ENCODE results near the gene HADHB. TPM values are rescaled to one million over a fixed set of nuclear protein-coding genes. Genes with fewer than 3 reads are reported as not detected.

Gene HADHB
- total and polyA plus RNA-seq, 2 of the 13 experiments (the other 11 are each of a cell fraction or from before 2014, with no cell fraction given), result 112 to 238 TPM

DNA sequence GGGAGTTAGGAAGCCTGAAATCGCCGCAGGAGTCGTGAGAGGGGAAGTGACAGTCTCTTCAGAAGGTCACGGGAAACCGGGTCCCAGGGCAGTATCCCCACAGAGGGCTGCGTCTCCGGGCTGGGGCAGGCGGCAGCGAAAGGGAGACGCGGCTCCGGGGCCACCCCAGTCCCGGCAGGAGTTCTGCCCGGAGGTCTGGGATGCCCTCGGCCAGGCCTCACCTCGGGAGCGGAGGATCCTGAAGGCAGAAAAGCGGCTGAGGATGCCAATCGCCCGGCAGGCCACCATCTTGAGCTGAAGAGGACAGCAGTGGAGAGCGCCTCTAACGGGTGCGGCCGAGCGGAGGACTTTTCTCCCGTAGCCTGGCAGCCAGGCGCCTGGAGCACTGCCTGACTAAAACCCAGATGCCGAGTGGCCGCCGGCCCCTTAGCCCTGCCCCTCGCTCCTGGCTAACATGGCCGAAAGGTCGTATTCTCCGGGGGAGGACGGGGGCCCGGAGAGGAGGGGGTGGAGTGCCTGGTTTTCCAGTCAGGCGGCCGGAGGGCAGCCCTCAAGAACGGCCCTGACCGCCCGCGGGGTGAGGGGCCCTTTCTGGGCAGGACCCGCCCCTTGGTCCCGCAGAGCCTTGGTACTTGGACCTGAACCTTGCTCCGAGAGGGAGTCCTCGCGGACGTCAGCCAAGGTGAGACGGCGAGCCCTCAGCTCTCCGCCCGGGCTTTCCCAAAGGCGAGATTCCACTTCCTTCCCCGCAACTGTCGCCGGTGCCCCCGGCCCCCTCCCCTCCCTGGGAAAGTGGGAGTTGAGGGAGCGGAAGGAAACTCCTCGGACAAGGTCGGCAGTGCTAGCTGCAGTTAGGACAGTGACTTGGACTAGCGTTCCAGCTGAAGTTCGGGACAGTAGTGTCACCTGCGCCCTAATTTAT, at the start of gene HADHB, which contains the start of gene HADHA (continued):
- TF ChIP-seq HNF1A (IDR thresholded peaks at IDR 0.05; ENCODE audit: low read depth) (peak; percentile 40; the same call in 1 of the 2 replicates), HNF1A (CRISPR knock-in tag; IDR thresholded peaks at IDR 0.05; ENCODE audit: borderline replicate concordance) (no peak; the same call in 1 of the 2 replicates), ZSCAN22 (CRISPR knock-in tag; IDR thresholded peaks at IDR 0.05) (no peak), ZBTB3 (CRISPR knock-in tag; IDR thresholded peaks at IDR 0.05; ENCODE audit: borderline replicate concordance, low read depth) (no peak), FOXA1 (IDR thresholded peaks at IDR 0.05) (no peak), FOXA1 (CRISPR knock-in tag; IDR thresholded peaks at IDR 0.05) (no peak), SAP130 (CRISPR knock-in tag; IDR thresholded peaks at IDR 0.05; ENCODE audit: low read depth) (peak; percentile 93), ZNF276 (CRISPR knock-in tag; IDR thresholded peaks at IDR 0.05; ENCODE audit: low read depth) (no peak), E2F2 (CRISPR knock-in tag; IDR thresholded peaks at IDR 0.05; ENCODE audit: borderline replicate concordance) (0 out of 2 replicates have a peak, but pooled peaks have one; percentile 63), SNAPC2 (CRISPR knock-in tag; IDR thresholded peaks at IDR 0.05) (no peak), ZBTB1 (CRISPR knock-in tag; IDR thresholded peaks at IDR 0.05; ENCODE audit: borderline replicate concordance) (peak; percentile 33; the same call in 1 of the 2 replicates), ZFP36 (IDR thresholded peaks at IDR 0.05; ENCODE audit: borderline replicate concordance, low read depth, low read length, partially characterized antibody) (no peak)
- TF ChIP-seq, protein P1, sequence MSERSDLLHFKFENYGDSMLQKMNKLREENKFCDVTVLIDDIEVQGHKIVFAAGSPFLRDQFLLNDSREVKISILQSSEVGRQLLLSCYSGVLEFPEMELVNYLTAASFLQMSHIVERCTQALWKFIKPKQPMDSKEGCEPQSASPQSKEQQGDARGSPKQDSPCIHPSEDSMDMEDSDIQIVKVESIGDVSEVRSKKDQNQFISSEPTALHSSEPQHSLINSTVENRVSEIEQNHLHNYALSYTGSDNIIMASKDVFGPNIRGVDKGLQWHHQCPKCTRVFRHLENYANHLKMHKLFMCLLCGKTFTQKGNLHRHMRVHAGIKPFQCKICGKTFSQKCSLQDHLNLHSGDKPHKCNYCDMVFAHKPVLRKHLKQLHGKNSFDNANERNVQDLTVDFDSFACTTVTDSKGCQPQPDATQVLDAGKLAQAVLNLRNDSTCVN (CRISPR knock-in tag; IDR thresholded peaks at IDR 0.05; ENCODE audit: borderline replicate concordance), result peak; percentile 81
- TF ChIP-seq, protein P2, sequence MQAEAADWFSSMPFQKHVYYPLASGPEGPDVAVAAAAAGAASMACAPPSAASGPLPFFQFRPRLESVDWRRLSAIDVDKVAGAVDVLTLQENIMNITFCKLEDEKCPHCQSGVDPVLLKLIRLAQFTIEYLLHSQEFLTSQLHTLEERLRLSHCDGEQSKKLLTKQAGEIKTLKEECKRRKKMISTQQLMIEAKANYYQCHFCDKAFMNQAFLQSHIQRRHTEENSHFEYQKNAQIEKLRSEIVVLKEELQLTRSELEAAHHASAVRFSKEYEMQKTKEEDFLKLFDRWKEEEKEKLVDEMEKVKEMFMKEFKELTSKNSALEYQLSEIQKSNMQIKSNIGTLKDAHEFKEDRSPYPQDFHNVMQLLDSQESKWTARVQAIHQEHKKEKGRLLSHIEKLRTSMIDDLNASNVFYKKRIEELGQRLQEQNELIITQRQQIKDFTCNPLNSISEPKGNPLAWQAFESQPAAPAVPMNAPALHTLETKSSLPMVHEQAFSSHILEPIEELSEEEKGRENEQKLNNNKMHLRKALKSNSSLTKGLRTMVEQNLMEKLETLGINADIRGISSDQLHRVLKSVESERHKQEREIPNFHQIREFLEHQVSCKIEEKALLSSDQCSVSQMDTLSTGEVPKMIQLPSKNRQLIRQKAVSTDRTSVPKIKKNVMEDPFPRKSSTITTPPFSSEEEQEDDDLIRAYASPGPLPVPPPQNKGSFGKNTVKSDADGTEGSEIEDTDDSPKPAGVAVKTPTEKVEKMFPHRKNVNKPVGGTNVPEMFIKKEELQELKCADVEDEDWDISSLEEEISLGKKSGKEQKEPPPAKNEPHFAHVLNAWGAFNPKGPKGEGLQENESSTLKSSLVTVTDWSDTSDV (CRISPR knock-in tag; IDR thresholded peaks at IDR 0.05), result peak; percentile 46; the same call in 1 of the 2 replicates
